GM18520 (cell line): ENCODE results near the gene APBB3.

ENCODE experiments used
- ATAC-seq: cut with Tn5 transposase; IDR thresholded peaks from one replicate; pipeline ENCODE4 v1.9.1; 2021; ENCODE audit not compliant: unreplicated experiment

Gene APBB3

DNA sequence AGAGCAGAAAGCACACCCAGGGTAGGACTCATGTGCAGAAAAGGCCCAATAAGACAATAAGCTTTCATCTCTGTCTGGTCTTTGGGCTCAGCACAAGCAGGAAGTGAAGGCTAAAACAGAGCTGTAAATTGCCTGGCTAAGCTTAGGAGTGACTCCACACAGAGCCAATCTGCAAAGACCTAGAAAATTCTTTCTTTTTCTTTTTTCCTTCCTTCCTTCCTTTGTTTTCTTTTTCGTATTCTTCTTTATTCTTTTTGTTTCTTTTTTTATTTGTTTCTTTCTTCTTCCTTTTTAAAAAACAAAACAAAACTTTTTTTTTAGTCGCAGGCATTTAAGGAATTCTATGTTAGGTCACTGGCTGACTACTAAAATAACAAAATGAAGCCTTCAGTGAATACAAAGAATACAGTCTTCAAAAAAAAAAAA lies 12.4 kb upstream of the APBB3 start:
- no peak for ATAC-seq

DNA sequence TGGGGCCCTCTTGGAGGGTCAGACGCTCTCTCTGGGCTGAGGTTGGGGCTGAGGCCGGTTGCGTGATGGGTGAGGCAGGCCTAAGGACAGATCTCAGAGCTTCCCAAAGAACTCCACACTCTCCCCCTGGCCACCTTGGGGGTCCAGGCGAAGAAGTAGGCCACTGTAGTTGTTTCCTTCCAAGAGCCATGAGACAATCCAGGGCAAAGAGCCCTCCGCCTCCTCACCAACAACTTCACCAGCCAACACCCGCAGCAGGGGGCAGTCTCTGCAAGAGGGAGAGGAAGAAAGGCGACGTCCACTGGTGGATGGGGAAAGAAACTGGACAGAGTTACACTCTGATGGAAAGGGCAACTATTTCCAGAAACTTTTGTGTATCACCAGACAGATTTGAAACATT lies 10.9 kb upstream of the APBB3 start:
- ATAC-seq: no peak

DNA sequence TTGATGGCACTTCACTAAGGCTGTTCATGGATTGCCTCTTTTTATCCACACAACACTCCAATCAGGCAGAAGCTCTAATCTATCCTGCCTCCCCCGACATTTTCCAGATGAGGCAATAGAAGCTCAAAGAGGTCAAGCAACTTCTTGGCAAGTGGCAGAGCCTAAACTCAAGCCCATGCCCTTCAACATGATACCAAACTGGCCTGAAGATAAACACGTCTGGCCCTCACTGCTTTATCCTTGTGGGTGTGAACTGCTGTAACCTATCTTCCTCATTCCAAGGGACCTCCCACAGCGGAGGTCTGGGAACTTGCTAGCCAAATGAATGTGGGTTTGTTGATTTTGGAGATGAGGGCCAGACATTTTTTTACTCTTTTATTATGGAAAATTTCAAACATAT lies 9.8 kb upstream of the APBB3 start:
- ATAC-seq: no peak

- ATAC-seq: no peak
Observed at GRCh38 chr5:140573683-140574082, 9.3 kb upstream of the APBB3 start.

- no peak for ATAC-seq
Observed at GRCh38 chr5:140571105-140571504, 6.7 kb upstream of the APBB3 start.

DNA sequence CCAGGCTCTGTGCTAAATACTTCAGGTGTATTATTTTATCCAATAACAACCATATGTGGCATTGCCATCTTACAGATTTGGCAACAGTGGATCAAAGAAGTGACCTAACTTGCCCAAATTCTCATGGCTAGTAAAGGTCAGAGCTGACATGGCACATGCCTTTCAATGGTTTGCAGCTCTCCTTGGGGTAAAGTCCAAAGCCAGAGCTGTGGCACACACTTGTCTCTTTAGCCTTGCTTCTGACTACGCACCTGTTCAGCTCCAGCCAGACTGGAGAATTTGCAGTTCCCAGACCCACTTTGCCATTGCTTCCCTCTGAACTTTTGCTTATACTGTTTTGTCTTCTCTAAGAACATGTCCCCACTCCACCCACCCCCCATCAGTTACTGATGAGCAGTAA lies 6.1 kb upstream of the APBB3 start:
- ATAC-seq: no peak

DNA sequence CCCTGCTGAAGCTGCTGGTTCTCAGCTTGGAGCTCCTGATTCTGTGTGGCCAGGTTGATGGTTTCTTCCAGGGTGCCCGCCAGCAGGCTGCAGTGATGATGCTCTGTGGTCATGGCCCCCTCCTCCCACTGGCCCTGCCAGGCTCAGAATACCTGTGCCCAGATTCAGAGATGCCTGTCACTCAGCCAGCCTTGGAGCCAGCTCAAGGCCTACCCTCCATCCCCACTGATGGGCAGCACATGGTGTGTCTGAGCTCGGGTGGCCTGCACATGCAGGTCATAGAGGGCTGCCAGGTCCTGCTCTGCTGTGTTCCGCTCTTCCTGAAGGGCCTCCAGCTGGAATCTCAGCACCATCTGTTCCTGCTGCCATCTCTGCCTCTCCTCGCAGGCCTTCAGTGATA lies 5.7 kb upstream of the APBB3 start:
- no peak for ATAC-seq

- ATAC-seq: no peak
Observed at GRCh38 chr5:140569197-140569596, 4.8 kb upstream of the APBB3 start.

DNA sequence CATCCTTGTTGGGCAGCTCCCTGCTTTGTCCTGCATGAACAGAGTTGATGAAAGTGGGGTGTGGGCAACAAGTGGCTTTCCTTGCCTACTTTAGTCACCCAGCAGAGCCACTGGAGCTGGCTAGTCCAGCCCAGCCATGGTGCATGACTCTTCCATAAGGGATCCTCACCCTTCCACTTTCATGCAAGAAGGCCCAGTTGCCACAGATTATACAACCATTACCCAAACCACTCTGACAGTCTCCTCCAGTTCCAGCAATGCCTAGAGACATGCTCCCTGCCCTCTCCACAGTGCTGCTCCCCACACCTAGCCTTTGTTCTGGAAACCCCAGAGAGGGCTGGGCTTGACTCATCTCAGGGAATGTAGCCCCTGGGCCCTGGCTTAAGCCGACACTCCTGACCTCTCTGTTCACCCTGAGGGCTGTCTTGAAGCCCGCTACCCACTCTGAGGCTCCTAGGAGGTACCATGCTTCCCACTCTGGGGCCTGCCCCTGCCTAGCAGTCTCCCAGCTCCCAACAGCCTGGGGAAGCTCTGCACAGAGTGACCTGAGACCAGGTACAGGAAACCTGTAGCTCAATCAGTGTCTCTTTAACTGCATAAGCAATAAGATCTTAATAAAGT lies 4.2 kb upstream of the APBB3 start:
- ATAC-seq: no peak

DNA sequence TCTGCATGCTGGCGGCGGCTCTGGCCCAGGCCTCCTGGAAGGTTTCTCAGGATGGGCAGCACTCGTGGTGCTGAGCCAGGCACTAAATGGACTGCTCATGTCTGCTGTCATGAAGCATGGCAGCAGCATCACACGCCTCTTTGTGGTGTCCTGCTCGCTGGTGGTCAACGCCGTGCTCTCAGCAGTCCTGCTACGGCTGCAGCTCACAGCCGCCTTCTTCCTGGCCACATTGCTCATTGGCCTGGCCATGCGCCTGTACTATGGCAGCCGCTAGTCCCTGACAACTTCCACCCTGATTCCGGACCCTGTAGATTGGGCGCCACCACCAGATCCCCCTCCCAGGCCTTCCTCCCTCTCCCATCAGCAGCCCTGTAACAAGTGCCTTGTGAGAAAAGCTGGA lies 3.5 kb upstream of the APBB3 start:
- ATAC-seq: no peak

- peak; percentile 15 for ATAC-seq
Observed at GRCh38 chr5:140567136-140567818, 2.9 kb upstream of the APBB3 start.

DNA sequence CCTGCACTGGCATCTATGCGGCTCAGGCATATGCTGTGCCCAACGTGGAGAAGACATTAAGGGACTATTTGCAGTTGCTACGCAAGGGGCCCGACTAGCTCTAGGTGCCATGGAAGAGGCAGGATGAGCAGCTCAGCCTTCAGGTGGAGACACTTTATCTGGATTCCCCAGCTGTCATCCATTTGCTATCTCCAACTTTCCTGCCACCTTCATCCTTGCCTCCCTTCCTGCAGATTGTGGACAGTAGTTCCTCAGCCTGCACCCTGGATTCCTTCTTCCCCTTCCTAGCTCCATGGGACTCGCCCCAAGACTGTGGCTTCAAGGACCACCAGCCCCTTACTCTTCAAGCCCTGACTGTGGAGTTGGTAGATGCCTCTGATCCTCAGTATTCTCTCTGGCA lies 2.3 kb upstream of the APBB3 start:
- ATAC-seq: no peak

GRCh38 chr5:140565780-140566095 lies 1.3 kb upstream of the APBB3 start:
- ATAC-seq: no peak

DNA sequence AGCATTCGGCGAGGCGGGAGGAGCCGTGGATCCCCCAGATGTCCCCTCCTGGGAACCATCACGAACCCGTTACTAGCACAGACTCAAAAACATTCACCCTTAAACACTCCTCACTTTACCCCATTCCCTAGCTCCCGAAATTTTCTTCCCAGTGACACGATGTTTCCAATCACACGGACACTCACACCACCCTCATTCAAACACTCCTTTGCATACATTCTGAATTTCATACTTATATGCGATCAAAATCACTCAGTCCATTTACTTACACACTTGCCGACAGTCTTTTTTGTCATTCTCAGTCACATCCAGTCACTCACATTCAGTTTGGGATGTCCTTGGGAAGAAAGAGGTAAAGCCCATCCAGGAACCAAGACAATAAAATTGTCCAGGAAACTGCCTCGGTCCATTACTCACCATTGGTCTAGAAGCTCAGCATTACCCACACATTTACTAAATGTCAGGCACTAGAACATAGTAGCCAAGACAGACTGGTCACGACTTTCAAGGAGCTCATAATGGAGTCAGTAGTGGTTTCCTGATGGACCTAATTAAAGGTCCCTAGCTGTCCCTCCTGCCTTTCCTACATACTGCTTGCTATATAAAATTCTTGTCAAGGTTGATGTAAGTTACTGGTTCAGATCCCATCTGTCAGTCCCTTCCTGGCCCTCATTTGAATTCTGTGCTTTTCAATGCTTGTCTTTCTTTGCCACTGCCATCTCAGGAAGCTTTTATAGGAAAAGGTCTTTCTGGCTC lies 804 bp upstream of the APBB3 start:
- no peak for ATAC-seq

DNA sequence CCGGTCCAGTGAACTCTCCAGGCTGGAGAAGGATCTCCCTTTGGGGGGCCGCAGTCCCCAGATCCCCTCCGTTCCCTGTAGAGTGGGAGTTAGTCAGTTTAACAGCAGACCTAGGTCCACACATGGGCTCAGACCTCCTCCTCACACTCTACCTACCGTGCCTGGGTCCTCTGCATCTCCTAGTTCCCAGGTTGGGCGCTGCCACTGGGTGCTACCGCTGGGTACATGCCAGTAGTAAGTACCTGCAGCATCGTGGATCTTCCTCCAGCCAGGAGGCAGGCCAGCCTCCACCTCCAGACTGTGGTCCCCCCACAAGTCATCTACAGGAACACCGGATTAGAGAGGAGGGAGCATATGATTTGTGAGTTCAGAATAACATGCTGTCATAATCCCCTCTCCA lies 802 bp downstream of the APBB3 start:
- ATAC-seq: no peak

DNA sequence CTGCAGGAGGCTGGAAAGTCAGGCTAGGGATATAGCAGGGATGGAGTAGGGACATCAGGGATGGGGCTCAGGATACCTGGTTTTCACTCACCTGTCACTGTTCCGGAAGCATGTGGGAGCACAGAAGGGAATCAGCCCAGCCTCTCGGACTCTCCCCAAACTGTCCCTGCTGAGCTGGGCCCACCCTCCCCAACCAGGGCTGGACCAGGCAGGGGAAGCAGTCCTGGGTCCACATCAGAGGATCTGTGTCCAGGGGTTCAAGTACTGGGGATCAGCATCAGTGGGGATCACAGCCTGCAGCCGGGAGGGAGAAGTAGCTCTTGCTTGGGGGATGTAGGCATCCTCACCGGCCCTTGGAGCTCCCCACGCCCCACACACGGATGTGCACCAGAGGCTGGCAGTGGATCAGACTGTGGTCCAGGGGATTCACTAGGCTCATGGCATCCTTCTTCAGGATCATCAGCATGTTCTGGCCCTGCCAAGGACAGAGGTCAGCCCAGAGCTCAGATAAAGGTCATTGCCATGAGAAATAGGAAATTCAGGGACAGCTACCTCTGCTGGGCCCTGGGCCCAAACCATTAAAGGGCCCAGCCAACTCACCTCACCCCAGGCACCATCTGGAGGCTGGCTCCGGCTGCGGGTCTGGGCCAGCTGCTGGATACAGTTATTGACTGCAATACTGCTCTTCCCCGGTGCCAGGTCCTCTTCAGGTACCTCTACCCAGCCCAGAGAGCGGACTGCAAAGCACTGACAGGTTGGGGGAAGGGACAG lies 2.5 kb downstream of the APBB3 start:
- ATAC-seq: no peak

DNA sequence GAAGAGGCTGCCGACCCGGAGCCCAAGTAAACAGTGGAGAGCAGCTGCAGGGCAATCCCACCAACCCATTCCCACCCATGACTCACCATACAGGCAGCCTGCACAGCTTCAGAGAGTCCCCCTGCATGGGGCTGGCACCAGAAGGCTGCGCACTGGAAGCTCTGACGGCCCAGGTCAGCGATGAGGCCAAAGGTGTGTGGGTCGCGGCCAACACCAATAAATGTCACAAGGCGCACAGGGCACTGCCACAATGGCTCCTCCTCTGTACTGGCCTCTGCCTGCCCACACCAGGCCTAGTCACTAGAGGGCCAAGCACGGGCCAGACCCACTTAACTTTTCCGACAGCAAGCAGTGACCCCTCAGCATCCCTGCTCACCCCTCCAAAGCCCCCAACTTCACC lies 4.2 kb downstream of the APBB3 start:
- ATAC-seq: no peak

DNA sequence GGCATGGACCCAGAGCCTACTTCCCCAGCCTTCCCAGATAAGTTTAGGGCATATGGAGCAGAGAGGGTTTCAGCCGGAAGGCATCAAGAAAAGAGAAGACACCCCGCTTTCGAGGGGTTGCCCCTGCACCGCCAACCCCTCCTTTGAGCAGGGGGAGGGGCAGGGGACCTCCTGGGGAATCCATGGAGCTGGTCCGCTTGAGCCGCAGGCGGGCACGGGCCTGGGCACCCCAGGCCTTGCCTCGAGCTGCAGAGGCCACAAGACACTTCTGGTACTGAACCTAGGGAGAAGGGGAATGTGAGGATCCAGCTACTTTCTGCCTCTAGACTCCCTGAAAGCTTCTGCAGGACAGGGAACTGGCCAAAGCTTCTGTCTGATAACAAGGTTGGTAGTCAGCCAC lies 5.9 kb downstream of the APBB3 start:
- no peak for ATAC-seq

DNA sequence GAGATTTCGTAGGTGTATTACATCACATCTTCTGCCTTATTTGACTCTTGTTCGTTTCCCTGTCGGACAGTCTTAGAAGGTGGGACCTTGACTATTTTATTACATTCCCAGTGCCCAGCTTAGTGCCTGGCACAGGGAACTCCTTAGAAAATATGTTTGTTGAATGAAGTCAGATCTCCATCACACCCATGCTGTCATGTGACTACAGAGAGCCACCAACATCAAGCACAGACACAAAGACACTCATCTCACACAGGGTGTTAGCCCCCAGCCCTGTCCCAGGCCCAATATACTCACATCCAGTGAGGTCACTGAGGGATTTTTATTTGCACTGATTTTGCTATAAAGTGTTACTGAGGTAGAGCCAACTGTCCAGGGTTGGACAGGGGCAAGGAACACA lies 6.4 kb downstream of the APBB3 start:
- ATAC-seq: no peak

GRCh38 chr5:140557136-140557805 lies 7.1 kb downstream of the APBB3 start, which contains the start of gene SRA1:
Gene SRA1, minus strand, starts transcription at chr5:140557473. Its CDS starts 21 bp downstream, at chr5:140557452.
- peak; percentile 91 for ATAC-seq

DNA sequence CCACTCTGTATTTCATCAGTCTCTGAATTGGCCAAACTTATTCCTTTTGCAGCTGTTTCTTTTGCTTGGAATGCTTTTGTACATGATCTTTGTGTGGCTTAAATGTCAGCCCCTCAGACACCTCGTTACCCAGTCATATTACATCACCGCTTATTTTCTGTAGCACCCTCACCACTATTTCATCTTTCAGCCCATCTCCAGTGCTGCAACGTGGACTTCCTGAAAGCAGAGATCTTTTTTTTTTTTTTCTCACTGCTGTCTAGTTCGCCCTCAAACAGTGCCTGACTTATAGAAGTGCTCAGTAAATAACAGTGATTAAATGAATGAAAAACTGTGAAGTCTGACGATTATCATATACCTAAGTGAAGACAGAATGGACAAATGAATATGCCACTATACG lies 8.0 kb downstream of the APBB3 start:
- ATAC-seq: no peak
